ENCODE measurements around the gene RBMS1.

Gene RBMS1

DNA sequence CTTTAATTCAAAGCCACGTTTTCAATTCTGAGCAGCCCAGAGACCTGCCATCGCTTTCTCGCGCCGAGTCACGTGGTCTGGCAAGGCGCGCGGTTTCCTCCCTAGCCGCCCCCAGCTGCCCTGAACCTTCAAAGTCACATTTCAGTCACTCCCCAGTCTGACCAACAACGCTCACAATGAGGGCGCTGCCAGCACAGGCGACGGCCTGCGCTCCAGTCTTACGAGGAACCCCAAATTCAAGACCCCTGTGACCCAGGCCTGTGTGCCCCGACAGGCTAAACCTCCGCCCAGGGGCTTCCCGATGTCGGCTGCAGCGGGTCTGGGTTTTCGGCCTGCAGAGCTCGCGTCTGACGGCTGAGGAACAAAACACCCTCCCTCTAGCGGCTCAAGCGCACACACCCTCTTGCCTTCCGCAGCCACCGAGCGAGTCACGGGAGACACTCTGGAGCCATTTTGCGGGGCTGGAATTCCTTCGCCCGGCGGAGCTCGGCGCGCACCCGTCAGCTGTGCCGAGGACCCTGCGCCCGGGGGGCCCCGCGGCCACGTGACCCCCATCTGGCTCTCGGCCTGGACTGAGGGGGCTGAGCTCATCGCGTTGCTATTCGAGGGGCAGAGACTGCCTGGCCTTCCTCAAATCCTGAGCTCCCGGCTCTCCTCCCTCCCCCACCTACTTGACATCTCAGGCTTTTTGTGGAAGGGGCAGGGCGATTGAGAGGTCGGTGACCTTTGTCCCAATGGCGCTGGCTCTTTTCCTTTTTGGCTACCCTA, 223.6 kb downstream of the RBMS1 start:
- DNase-seq: peak; percentile 97

DNA sequence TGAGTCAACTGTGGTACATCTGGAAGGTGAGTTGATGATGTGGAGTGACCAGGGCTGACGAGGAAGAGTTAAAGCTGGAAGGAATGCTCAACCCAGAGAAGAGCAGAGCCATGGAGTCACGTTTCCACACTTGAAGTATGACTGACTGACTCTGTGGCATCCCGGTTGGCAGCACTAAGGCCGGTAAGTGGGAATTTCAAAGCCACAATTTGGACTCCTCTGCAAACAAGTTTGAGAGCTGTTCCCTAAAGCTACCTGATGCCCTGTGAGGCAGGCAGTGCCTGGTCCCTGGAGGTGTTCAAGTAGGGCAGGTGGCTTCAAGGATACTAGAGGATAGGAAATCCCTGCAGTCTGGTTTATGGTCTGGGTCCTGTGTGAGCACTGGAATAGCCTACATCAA, 224.2 kb downstream of the RBMS1 start:
- no peak for DNase-seq

DNA sequence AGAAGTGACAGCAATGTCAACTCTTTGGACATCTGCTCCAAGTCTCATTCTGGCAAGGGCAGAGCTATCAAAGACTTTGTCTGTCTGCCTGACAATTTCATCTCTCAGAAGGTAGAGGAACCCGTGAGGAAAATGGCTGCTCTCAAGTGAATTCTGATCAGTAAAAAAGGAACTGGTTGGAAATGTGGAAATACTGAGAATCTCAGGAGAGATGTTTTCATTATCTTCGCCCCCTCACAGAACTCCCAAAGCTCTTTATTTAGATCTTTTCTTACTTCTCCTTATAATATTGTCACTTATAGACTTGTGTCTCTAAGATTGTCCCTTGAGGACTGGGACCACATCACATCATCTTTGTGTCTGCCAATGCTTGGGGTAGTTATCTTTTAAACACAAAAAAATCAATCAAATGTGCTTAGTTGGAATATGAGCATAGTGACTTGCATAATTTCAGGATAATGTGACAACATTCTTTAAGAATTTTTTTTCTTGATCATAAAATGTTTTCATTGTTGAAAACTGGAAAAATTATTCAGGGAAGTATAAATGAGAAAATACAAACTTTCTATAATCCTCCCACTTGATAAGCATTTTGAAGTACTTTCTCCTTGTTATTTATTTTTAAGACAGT, 225.3 kb downstream of the RBMS1 start:
- DNase-seq: no peak

DNA sequence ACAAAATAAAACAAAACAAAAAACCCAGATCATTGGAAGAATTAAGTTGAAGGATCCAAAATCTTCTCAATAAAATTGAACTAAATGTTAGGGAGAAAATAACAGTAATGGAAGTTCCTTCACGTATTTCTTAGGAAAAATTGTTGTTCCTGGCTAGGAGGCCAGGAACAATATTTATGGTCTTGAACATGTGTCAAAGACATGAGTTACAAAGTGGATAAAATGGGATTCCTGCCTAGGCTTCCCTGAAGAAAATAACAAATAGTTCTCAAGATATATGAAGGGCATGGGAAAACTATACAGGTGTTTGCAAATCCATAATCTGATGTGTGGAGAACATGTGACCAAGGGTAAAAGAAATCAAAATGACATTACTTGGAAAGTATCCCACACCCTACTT, 225.9 kb downstream of the RBMS1 start:
- DNase-seq: no peak

DNA sequence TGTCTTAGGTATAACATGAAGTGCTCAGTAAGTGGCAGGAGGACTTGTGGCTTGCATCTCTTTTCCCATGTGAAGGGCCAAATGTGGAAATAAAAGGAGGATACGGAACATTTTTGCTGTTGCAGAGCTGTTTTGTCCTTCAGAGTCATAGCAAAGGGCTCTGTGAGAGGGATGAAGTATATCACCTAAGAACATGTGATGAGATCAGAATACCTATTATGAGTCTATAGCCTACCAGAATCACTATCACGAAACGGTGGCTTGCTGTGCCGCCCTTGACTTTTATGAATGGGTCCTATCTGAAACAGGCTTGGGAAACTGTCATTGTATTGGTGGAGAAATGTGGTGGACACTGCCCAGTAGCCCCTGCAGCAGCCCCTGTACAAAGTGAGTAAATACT, 226.6 kb downstream of the RBMS1 start:
- DNase-seq: no peak

DNA sequence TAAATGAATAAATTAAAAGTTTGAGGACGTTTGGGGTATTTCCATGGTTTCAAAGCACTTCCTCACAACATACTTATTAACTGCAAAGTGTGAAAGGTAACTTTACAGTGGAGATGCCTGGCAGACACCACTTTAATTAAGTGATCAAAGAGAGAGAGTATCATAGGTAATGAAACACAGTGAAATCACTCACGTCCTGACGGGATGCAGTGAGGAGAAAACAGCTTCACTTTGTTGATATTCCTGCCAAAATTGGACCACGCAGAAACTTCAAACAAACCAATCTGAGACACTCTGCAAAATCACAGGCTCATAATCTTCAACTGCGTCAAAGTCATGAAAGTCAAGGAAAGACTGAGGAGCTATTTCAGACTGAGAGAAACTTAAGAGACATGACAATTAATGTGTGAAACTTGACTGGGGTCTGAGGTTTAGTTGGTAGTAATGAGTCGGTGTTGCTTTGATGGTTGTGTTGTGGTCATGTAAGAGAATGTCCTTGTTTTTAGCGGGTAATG, 227.5 kb downstream of the RBMS1 start:
- no peak for DNase-seq

DNA sequence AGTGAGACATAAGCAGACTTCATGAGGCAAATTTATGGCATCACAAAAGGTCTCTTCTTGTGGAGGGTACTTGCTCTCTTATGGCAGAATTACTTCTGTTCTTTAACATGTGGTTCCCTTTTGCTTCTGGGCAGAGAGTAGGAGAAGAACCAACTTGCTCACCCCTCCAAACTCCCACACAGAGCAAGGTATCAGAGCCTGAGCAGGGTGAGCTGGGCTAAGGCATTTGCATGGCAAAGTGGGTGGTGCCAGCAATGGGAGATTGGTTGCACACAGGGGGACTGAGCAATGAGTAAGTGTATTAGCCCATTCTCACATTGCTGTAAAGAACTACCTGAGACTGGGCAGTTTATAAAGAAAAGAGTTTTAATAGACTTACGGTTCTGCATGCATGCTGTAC, 229.3 kb downstream of the RBMS1 start:
- no peak for DNase-seq

DNA sequence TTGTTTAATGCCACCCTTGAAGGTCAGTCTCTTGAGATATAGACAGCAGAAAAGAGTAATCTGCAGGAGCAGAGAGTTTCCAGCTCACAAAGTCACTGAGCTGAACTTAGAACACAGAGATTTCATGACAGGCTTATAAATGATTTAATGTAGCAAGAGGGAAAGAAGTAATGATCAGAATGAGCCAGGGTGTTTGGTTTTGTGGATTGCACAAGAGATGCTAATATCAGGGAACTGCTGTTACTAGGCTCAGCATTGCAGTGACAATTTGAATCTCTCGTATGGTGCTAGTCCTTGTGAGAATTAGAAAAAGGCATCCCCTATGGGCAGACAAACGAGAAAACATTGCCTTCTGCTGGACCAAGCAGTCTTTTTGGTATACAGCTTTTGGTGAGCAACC, 231.9 kb downstream of the RBMS1 start:
- no peak for DNase-seq

DNA sequence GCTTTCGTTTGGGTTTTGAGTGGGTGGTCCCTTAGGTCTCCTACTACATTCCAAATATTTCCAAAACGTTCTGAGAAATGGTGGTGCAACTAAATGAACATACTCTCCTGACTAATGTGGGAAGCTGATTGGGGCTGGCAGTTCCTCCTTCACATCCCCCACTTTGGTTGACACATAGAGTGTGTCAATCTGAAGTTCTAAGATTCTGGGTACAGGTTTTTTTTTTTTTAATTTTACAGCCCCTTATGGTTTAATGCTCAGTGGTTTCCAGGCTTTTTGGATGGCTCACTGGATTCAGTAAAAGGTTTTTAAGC, 235.2 kb downstream of the RBMS1 start:
- DNase-seq: no peak

DNA sequence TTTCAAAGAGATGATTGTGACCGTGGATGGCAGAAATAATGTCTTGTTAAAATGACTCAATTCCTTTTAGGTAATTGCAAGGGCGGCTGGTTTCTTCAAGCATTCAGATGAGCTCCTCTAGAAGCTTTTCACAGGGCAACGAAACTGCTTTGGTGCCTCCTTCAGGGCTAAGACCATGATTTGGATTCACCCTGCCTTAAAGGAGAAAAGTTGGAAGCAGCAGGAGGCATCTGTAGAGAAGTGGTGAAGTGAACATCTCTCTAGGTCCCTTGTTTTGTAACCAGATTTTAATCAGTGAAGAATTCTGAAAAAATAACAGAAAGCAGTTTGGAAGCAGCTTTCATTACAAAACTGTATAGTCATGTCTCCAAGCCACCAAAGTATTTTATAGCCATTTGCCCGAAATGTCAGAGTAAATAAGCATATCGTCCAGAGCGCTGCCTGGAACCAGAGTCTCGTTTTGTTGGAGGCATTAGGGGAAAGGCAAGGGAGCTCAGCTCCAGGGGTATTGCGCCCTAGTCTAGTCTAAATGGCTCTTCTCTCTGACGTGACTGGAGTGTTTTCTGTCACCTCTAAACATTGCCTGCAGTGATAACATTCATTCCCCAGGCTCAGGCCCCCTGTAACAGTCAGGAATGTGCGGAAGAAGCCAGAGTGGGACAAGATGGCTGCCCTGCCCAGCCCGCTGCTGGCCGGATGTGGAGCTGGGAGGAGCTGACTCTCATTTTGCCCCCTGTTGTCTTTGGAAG, 235.7 kb downstream of the RBMS1 start:
- DNase-seq: no peak

DNA sequence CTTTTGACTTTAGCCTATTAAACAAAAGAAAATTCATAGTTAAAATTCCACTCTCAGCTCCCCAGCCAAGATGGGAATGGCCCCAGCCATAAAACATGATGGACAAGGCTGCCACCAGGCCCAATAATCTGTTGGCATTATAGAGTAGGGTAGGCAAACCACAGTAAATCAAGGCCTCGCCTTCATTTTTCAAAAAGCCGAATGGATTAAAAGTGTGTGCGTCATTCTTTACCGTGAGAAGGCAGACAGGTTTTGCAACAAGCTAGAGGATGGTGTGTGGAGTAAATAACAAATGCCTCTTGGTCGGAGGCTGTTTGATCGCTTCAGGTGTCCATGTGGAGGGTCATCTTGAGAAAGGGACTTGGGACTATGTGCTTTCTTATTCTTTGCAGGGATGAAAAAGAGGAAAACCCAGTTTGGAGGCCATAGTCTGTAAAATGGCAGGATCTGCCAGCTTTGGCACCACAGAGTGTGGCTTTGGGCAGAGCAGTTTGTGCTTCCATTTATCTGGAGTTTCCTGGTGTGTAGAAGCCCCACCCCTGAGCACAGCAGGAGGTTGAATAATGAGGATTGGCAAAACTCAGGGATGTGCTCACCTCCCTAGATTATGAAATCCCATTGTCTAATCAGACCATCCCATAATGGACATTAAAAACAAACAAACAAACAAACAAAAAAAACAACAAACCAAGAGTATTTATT, 236.4 kb downstream of the RBMS1 start:
- peak; percentile 39 for DNase-seq

DNA sequence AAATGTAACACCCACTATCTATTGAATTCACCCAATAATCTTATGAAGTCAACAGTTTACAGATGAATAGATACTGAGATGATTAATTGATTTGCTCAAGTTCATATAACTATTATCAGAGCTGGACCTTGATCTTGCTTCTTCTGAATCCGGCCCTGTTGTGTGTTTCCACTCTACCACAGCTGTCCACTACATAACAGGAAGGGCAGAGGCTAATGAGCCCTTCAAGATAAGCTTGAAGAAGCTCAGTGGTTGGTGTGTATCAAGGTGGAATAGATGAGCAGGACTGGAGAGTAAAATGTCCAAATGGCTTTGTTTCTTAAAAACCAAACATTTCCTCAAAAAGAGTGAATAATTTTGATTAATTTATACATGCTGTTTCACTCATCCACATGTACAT, 237.1 kb downstream of the RBMS1 start:
- DNase-seq: no peak

DNA sequence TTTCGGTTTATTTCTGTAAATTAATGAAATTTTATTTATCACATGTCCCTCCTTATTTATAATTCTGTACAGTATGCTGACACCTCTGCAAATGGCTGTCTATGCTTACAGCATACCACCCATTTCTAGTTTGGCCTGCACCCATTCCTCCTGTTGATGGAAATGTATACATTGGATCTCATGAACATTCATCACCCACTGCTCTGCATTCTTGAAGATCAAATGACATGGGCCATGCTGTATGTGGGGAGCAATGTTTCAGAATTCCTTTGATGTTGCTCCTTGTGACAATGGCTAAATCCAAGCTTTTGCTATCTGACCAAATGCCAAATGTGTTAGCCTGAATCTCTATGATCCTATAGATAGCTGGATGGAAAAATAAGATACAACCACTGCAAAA, 238.2 kb downstream of the RBMS1 start:
- DNase-seq: no peak

DNA sequence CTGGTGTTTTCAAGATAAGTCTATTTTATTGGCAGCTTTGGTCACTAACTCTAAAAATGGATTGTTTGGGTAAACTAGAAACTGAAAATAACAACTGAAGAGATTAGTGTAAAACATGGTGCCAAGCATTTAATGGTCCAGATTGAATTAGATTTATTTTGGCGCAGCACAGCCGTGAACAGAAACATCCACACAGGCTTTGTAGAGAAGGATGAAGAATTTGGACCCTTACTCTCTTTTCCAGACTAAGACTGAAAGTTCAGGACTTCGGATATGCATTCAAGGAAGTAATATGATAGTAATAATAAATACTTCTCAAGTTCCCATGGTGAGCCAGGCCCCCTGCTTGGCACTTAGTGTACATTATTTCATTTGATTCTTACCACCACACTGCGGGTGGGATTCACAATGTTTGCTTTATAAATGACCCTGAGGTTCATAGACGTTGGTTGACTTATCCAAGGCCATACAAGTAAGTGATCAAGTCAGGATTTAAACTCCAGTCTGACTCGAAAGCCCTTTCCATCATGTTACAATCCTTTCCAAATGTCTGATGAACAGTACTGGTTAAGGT, 239.3 kb downstream of the RBMS1 start:
- no peak for DNase-seq

DNA sequence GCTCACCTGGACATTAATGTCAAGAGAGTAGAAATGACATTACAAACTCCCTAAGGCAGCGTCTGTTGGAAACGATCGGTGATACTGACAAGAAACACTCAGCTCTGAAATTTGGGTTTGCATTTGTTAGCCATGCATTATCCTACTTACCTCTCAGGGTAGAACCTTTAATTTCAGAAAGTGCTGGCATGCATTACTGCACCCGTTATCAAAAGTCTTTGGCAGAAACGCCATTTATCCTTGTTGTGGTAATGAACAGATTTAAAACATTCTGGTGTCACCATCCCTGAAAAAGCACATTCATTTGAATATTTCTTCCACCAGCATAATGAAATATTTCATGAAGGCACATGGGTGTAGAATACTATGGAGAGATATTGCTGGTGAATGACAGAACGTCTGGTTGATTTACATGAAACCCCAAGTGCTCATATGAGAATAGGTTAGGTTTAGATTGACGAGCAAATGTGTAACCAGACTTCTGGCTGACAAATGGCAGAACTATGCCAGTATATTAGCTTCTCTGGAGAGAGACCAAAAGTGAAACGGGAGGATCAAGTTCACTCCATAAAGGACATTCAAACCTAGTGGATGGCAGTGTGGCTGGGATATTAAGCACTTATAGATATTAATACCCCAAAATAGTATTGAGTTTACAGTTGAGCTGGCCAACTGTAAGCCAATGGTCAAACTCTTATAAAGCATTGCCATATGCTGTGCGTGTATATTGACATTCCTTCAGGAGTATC, 240.0 kb downstream of the RBMS1 start:
- peak; percentile 67 for DNase-seq

DNA sequence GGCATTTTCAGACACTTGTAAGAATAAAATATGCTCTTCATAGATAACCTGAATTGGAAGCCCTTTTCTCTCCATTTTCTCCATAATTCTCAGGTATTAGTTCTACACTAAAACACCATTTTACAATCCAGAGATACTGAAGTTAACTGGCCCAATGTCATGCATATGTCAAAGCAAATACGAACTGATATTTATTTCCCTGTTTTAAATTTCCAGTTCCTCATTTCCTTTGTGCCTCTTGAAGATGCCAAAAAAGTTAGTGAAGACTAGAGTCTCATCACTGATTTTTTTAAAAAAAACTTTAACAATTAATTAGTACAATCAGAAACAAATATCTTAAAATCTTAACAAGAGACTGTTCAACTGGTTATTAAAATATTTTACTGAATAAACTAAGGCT, 240.7 kb downstream of the RBMS1 start:
- no peak for DNase-seq

DNA sequence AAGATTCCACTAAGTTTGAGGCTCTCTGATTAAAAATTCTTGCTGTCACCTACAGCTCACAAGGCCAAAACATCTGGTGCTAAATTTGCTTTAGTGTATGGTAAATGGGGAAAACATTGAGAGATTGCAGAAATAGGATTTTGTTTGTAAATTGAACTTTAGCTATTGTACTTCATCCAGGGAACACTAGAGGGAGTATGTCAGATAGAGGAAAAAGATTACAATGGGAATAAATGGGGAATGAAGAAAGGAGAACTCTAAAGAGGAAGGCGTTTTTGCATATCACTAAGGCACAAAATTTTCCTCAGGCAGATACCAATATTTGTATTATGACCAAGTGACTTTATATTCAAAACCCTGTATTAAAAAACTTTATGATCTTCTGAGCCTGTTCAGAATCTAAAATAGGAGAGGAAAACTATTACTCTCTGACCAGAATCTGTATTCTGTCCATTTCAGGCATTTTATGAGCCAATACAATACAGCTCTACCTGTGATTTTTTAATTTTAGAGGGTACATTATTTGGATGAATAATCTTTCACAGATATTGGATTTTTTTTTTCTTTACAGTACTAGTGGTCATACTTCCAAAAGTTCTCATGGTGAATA, 241.2 kb downstream of the RBMS1 start:
- peak; percentile 46 for DNase-seq

DNA sequence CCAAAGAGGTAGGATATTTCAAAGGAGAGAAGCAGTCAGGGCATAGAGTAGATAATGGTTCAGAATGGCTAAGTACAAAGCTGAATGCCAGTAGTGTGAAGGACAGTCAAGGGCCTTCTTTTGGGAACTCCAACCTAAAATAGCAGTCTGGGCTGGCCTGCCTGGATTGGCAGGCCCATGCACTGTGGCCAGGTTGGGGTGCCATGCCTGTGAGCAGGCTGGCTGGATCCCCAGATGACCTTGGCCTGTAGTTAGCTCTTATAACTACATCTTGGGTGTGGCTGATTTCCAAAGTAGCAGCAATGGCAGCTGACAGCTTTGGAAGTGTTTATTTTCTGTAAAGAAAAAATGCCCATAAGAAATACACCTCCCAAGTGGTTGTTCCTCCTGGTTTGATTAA, 242.0 kb downstream of the RBMS1 start:
- no peak for DNase-seq

DNA sequence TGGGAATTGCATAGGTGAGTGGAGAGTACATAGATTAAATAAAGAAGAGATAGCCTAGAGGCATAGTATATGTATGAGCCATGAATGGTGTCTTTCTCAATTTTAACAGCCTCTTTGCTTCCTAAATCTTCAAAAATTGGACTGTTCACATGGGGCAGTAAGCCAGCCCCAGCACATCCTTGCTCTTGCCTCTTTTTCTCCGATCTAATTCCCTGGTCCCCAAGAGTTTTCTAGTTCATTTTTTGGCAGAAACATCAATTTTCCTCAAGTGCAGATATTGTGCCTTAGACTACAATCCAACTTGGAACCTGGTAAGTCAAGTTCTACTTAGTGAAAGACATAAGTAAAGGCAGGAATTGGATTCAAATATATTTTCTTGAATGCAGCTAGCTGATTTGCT, 243.7 kb downstream of the RBMS1 start:
- no peak for DNase-seq

DNA sequence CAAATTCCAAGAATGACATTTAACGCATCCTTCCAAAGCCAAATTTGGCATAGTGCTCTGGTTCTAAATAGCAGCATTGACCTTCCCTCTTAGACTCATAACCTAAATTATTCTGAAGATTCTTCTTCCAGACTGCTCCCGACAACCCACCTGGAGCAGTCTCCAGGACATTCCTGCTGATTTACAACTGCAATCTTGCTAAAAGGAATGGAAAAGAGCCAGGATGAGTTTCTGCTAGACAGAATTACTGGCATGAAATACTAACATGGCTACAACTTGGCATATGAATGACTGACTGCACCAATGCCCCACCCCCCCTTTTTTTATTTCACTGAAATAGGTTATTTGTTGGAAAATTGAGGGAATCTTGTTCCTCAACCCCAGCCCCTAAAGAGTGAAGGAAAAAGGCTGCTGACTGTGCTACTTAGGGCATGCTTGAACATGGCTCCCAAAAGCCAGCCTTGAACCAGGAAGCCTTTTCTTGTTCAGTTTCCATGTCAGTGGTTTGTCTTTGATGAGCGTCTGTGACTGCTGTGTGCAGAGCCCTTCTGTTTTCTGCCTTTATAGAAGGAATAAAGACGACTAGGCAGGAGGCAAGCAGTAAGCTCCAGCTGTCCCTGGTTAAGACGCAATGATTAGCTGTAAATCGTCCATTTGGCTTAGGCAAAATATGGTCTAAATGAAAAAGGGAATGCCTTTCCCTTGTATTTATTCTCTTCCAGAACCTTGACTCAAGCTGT, 246.1 kb downstream of the RBMS1 start:
- DNase-seq: no peak

DNA sequence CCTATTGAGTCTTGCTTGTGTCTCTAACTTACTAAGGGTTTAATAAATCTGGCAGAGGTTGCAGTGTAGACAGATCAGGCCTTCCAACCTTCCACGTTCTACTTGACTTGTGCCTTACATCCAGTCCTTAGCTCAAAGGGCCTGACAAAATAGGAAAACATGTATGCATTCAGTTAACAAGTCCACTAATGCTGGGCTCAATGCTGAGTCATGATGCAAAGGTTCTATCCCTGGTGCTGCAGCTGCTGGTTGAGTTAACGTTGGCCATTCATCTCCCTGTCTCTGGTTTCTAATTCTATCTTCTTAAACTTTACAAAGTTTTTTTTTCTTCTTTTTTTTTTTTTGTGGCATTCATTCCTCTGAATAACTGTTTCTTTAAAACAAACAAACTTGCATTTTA, 247.3 kb downstream of the RBMS1 start:
- DNase-seq: peak; percentile 36

Measured in fibroblast of skin of right biceps (primary cell).